Hippocampal formation (tissue), 2 donors: ENCODE results near the gene COL23A1.
"Not testable (repeated sequence)": the region's sequence is repeated elsewhere in the genome, so short reads cannot be mapped to it uniquely, and the experiment has no call there.

ENCODE experiments used
- DNase-seq, 2 donors: peaks; one replicate each; lab custom pipeline; 2025; lab: John Stamatoyannopoulos, UW

Gene COL23A1

DNA sequence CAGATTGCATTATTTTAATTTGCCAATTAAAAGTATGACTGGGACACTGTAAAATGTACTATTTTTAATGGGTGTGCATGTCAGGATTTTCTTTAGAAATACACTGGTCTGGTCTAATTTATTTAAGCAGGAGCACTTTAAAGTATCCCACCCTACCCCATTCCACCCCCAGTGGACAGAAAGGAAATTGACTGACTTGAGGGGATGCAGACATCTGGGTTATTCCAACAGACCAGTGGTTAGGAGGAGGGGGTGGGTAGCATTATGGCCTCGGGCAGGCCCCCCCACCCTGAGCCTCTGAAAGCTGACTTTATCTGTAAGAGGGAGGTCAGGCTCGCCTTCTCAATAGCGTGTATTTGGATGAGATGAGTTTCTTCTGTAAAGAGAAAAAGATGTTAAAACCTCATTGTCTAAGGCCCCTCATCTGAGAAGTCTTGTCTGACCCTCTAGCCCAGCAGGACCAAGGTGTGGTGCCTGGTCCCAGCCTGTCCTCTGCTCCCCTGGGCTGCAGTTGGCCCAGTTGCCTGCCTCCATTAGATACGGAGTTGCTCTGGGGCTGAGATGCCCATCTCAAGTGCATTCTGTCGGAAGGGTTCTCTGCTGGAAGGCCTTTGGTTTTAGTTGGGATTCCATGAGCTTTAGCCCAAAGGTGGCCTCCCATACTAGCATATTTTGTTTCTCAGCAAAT, 381.5 kb downstream of the COL23A1 start:
- no peak for DNase-seq

DNA sequence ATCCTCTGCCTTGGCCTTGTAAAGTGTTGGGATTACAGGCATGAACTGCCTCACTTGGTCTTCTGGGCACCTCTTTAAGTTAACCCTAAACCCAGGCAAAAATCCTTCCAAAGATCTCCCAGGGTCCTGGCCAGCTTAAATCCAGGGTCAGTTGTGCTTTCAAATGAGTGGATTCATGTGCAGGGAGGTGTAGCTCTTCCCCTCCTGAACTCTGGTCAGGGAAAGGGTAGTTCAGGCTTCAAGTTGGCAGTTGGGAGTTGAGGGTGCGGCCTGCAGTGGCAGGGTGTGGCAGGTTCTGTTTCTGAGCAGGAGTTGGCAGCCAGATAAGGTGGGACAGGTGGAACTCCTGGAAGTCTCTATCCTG, 382.3 kb downstream of the COL23A1 start:
- no peak for DNase-seq

- no peak for DNase-seq
Observed at GRCh38 chr5:178207183-178207916, 382.8 kb downstream of the COL23A1 start.

- DNase-seq = no peak
Observed at GRCh38 chr5:178206166-178207101, 383.8 kb downstream of the COL23A1 start.

- DNase-seq = no peak
Observed at GRCh38 chr5:178205749-178206047, 384.5 kb downstream of the COL23A1 start.

DNA sequence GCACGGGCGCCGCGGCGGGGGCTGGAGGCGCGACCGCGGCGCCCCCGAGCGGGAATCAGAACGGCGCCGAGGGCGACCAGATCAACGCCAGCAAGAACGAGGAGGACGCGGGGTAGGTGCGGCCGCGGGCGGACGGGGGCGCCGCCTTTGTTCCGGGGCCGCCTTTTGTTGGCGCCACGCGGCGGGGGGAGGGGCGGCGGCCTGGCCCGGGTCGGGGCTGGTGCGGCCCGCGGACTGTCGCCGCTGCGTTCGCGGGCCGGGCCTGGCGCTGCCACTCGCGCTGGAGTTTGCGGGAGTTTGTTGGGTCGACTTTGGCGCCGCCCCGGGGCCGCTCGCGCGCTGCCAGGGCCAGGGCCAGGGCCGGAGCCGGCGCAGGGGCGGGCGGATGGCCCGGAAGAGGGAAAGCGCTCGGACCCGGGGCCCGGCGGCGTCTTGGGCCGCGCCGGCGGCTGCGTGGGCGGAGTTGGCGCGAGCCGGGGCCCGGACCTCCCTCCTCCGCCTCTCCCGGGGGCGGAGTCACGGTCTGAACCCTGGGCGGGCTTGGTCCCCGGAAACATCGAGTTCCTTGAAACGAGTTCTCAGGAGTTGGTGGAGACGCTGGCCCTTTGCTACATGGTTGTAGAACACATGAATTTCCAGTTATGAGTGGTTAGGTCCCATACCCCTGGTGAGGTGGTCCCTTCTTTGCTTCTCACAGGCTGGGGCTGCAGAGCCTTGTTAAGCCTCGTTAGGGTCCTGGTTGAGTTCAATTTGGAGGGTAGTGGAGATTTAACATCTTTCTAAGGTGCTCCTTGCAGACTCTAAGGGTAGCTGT, 385.1 kb downstream of the COL23A1 start:
- DNase-seq = peak in 1 of 2 donors; percentile 52

DNA sequence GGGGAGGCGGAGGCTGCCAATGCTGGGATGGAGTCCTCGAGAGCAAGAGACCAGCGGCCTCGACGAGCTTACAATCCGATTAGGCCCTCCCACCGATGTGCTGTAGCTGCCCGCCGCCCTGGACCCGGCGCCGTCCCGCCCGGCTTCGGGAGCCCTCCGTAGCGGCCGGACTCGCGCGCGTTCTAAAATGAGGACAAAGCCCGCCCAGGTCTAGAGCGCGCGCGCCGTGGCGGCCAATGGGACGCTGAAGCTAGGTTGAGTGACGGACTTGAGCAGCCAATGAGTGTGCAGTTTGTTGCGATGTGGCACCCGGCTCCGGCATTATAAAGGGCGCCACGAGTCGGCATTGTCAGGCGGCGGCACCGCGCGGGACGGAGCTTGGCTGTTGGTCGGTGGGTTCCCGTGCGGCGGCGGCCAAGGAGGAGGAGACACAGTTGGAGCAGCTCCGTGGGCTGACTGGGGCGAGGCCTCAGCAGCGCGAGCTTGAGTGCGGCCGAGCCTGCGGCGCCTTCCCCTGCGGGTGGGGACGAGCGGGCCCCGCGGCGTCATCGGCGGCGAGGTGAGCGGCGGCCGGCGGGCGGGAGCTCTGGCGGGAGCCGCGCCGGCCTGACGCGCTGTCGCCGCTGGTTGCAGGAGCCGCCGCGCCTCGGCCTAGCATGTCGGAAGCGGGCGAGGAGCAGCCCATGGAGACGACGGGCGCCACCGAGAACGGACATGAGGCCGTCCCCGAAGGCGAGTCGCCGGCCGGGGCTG, 385.8 kb downstream of the COL23A1 start, which contains the start of gene HNRNPAB:
Gene HNRNPAB, plus strand, starts transcription at position 352 of the 753 bp plus-strand sequence. Its CDS starts 305 bp downstream, at position 657.
- DNase-seq = peak; percentile 94

DNA sequence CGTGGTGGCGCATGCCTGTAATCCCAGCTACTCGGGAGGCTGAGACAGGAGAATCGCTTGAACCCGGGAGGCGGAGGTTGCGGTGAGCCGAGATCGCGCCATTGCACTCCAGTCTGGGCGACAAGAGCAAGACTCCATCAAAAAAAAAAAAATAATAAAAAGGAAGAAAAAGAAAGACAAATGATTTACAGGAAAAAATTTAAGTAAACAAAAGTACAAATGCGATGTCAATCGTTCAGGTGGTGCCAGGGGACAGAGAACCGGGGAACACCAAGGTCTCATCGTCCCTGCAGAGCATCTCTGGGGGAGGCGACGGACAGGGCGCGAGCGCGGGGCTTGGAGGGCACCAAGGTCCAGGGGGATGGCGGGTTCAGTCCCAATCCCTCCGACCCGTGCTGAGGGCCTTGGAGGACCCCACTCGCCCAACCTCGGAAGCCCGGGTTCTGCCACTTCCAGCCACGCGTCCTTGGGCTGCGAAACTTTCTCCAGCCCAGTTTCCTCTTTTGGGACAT, 386.5 kb downstream of the COL23A1 start:
- no peak for DNase-seq

DNA sequence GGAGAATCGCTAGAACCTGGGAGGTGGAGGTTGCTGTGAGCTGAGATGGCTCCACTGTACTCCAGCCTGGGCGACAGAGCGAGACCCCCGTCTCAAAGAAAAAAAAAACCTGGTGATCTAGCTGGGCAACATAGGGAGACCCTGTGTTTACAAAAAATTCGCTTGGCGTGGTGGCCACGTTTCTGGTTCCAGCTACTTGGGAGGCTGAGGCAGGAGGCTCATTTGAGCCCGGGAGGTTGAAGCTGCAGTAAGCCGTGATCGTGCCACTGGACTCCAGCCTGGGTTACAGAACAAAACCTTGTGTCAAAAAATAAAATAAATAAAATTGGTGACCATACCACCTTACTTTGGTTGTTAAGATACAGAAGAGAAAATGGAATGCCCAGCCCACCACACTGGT, 387.7 kb downstream of the COL23A1 start:
- no peak for DNase-seq

DNA sequence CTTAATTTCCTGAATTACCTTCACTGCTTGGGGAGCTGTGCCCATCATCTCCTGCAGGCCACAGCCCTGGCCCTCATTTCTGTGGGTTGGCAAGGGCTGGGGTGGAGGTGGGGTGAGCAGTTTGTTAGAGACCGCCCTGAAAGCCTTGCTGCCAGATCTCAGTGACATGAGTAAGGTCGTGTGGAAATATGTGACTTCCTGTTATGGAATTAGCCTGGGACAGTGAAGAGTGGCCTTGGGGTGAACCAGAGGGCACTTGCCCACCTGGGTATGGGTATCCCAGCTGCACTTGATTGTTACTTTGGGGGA, 388.3 kb downstream of the COL23A1 start:
- DNase-seq = no peak

DNA sequence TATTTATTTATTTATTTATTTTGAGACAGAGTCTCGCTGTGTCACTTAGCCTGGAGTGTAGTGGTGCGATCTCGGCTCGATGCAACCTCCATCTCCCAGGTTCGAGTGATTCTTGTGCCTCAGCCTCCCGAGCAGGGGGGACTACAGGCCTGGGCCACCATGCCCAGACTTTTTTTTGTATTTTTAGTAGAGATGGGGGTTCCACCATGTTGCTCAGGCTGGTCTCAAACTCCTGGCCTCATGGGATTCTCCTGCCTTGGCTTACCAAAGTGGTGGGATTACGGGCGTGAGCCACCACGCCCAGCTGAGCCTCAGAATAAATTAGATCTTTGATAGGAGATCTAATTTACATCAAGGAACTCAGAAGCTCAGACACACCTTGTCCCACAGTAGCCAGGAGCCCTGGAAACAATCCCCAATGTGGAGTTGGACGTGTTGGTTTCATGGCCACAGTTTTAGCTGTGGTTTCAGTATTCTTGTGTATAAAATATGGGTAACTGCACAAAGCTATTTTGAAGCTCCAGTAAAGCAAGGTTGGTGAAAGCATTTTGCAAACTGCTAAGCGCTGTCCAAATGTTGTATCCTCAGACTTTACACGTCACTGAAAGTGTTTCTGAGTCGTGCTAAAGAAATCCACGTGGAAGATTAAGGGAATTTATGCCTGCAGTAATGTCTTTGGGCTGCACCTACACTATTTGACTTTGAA, 388.8 kb downstream of the COL23A1 start:
- no peak for DNase-seq

DNA sequence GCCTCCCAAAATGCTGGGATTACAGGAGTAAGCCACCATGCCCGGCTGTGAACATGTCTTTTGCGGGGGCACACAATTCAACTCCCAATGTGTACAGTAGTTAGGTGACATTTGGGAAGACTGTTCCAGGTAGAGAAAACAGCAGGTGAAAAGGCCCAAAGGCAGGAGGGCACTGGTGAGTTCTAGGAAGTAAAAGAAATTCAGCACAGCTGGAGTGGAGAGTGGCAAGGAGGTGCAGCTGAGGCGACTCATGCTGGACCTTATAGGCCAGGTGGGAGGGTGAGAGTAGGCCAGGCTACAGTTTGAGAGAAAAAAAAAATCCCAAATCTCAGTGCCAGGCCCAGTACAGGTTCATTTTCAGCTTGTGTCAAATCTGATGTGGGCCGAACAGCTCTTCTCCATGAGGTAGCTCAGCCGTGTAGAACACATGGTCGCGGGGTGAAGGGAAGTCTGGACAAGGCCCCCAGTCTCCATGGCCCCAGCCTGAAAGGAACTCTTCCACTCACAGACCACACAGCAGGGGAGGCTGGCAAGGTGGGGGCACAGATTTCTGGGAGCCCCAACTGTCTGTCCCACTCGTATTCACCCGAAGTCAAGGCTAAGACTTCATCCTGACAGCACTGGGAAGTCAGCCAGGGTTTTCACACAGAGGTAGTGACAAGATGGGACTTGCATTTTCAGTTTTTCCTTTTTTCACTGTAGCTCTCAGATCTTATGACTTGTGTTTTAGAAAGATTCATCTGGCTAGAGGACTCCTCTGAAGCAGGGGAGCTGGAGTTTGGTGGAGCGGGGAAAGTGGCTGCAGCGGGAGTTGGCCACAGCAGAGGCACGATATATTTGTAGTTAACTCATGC, 390.4 kb downstream of the COL23A1 start:
- DNase-seq = no peak

GRCh38 chr5:178198706-178199105, 391.5 kb downstream of the COL23A1 start:
- no peak for DNase-seq

DNA sequence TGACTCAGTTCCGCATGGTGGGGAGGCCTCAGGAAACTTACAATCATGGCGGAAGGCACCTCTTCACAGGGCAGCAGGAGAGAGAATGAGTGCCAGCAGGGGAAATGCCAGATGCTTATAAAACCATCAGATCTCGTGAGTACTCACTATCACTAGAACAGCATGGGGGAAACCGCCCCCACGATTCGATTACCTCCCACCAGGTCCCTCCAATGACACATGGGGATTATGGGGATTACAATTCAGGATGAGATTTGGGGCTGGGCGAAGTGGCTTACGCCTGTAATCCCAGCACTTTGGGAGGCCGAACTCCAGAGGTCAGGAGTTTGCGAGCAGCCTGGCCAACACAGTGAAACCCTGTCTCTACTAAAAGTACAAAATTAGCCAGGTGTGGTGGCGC, 392.0 kb downstream of the COL23A1 start:
- DNase-seq = not testable (repeated sequence)

GRCh38 chr5:178196986-178197385, 393.2 kb downstream of the COL23A1 start:
- no peak for DNase-seq

GRCh38 chr5:178196281-178196812, 393.8 kb downstream of the COL23A1 start:
- DNase-seq = no peak

DNA sequence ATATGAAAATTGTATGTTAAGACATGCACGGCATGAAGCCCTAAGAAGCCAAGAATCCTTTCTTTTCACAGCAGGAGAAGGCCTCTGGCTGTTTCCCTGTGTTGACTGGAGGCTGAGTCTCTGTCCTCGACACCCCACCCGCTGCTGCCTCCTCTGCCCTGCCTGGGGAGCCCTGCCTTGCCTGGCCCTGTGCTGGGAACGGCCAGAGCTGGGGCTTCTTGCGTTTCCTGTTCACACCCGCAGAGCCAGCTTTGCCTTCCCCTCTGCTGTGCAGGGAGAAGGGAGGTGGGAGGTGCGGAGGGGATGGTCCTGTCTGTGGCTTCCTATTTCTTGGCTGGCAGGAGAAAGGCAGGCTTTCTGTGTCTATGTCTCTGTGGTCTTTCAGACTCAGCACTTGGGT, 396.2 kb downstream of the COL23A1 start:
- DNase-seq = no peak

DNA sequence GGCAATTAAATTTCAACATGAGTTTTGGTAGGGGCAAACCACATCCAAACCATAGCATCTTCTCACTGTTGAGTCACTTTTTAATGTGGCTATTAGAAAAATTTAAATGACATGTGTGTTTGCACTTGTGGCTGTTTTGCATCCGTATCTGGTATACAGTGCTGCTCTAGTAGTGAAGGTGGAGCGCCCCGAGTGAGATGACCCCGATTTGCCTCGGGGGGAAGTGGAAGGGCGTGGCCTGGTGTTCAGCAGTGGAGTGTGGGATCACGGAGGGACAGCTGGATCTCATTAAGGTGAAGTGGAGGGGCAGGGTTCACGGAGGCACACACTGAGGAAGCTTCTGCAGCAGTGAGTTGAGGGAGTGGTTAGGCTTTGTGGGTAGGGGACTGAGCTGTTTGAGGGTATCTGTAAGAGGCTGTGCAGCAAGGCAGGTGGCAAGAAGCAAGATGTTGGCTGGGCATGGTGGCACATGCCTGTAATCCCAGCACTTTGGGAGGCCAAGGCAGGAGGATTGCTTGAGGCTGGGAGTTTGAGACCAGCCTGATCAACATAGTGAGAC, 396.9 kb downstream of the COL23A1 start:
- no peak for DNase-seq

DNA sequence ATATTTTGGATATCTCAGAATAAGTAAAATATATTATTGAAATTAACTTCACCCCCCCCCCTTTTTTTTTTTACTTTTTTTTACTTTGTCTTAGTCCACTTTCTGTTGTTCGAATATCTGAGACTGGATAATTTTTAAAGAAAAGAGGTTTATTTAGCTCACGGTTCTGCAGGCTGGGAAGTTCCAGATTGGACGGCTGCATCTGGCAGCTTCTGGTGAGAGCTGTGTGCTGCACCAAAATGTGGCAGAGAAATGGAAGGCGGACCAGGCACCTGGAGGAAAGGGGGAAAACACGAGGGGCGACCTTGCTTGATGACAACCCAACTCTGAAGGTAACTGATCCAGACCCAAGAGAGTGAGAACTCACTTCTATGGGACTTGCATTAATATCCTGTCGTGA, 397.4 kb downstream of the COL23A1 start:
- no peak for DNase-seq
